GM12878 (cell line): ENCODE data around the gene KDM6B. TPM values are rescaled to one million over a fixed set of nuclear protein-coding genes. Genes with fewer than 3 reads are reported as not detected.

Experiments used
- BHLHE40 ChIP-seq, 2 experiments: fragments of 450-650 bp in 1 of 2; IDR thresholded peaks; 2 replicates each; pipeline ENCODE4 v1.6.1; 2011 to 2017; ENCODE audit warnings: low read depth in 2 of 2, borderline replicate concordance in 1 of 2, improper control_type of control experiment in 1 of 2, low read length in 1 of 2, mild to moderate bottlenecking in 1 of 2
- BRCA1 ChIP-seq: IDR thresholded peaks from 2 replicates; pipeline ENCODE4 v1.6.1; 2011; ENCODE audit warnings: low read depth, low read length, improper control_type of control experiment
- CHD4 ChIP-seq: fragments of 200-600 bp; sonication (generic); IDR thresholded peaks from 2 replicates; pipeline ENCODE4 v1.6.1; 2016; ENCODE audit warnings: mild to moderate bottlenecking
- CREM ChIP-seq: IDR thresholded peaks from 2 replicates; pipeline ENCODE4 v1.6.1; 2014; ENCODE audit warnings: antibody characterized with exemption, low read depth
- ESRRA ChIP-seq: IDR thresholded peaks from 2 replicates; pipeline ENCODE4 v1.6.1; 2012; ENCODE audit warnings: mild to moderate bottlenecking, low read length, improper control_type of control experiment
- GABPA ChIP-seq: IDR thresholded peaks from 2 replicates; pipeline ENCODE4 v1.6.1; 2014; ENCODE audit warnings: antibody characterized with exemption, low read depth, mild to moderate bottlenecking, inconsistent platforms
- IKZF2 ChIP-seq, 2 experiments: fragments of 450-650 bp; IDR thresholded peaks; 2 replicates each; pipeline ENCODE4 v1.6.1; 2017; ENCODE audit warnings: mild to moderate bottlenecking in 2 of 2, moderate library complexity in 2 of 2
- KAT2A ChIP-seq: conservative IDR thresholded peaks from 2 replicates; pipeline ENCODE4 v1.6.1; 2011; ENCODE audit warnings: low read depth, low read length; ENCODE audit not compliant: control insufficient read depth
- MAX ChIP-seq: IDR thresholded peaks from 2 replicates; pipeline ENCODE4 v1.6.1; 2012; ENCODE audit warnings: low read depth, low read length, improper control_type of control experiment
- MTA2 ChIP-seq: fragments of 450-650 bp; IDR thresholded peaks from 2 replicates; pipeline ENCODE4 v1.6.1; 2016; ENCODE audit warnings: low read depth, mild to moderate bottlenecking, moderate library complexity
- MYB ChIP-seq: fragments of 150-350 bp; IDR thresholded peaks from 2 replicates; pipeline ENCODE4 v1.6.1; 2014; ENCODE audit warnings: mild to moderate bottlenecking, low read depth, low read length, borderline replicate concordance
- MYC ChIP-seq: IDR thresholded peaks from 2 replicates; pipeline ENCODE4 v1.6.1; 2011; ENCODE audit warnings: mild to moderate bottlenecking, low read length, moderate library complexity, inconsistent platforms; ENCODE audit not compliant: insufficient read depth, insufficient replicate concordance, insufficient read length, severe bottlenecking
- NFXL1 ChIP-seq: fragments of 450-650 bp; IDR thresholded peaks from 2 replicates; pipeline ENCODE4 v1.6.1; 2017; ENCODE audit warnings: antibody characterized with exemption, mild to moderate bottlenecking, borderline replicate concordance
- NRF1 ChIP-seq: conservative IDR thresholded peaks from 2 replicates; pipeline ENCODE4 v1.6.1; 2011; ENCODE audit warnings: mild to moderate bottlenecking, low read depth, low read length, improper control_type of control experiment
- PAX8 ChIP-seq: fragments of 450-650 bp; IDR thresholded peaks from 2 replicates; pipeline ENCODE4 v1.6.1; 2017; ENCODE audit warnings: mild to moderate bottlenecking, moderate library complexity
- PKNOX1 ChIP-seq: fragments of 450-650 bp; IDR thresholded peaks from 2 replicates; pipeline ENCODE4 v1.6.1; 2016; ENCODE audit warnings: mild to moderate bottlenecking
- SIN3A ChIP-seq: IDR thresholded peaks from 2 replicates; pipeline ENCODE4 v1.6.1; 2012; ENCODE audit warnings: low read depth, low read length, improper control_type of control experiment
- TCF12 ChIP-seq: IDR thresholded peaks from 2 replicates; pipeline ENCODE4 v1.6.1; 2011; ENCODE audit warnings: low read depth, mild to moderate bottlenecking, low read length
- ZBTB11 ChIP-seq: fragments of 450-650 bp; formaldehyde crosslinking; IDR thresholded peaks from 2 replicates; pipeline ENCODE4 v1.5.0; 2022; ENCODE audit warnings: mild to moderate bottlenecking, missing genetic modification characterization
- ZNF24 ChIP-seq: fragments of 450-650 bp; IDR thresholded peaks from 2 replicates; pipeline ENCODE4 v1.6.1; 2017; ENCODE audit warnings: antibody characterized with exemption, mild to moderate bottlenecking
- ZNF592 ChIP-seq: fragments of 450-650 bp; IDR thresholded peaks from 2 replicates; pipeline ENCODE4 v1.6.1; 2017; ENCODE audit warnings: mild to moderate bottlenecking, moderate library complexity
- polyA plus RNA-seq, 11 experiments: library from polyadenylated mRNA; depleted of rRNA in 4 of 11; unstranded in 6 of 11; stranded (reverse) in 5 of 11; fragments of >200 nt; fragmentation: Nextera tagmentation in 4 of 11; fragmentation: Illumina TruSeq in 1 of 11; extraction: Ambion mirVana in 4 of 11; extraction: Trizol in 1 of 11; gene quantifications; 1 replicate in 1 of 11; 2 replicates in 10 of 11; pipeline versions ENCODE4 v1.2.1 to v1.2.3, GENCODE V29; 2011 to 2016; ENCODE audit warnings: inconsistent platforms in 2 of 11, missing spikeins in 2 of 11, low read depth in 1 of 11
- total RNA-seq, 4 experiments: library from RNA; depleted of rRNA in 3 of 4; stranded (reverse); fragments of >200 nt in 3 of 4; fragmentation: Illumina TruSeq in 1 of 4; extraction: Trizol in 1 of 4; gene quantifications; 2 replicates each; pipeline versions ENCODE4 v1.2.1 to v1.2.3, GENCODE V29; 2013 to 2021

Gene KDM6B
- total and polyA plus RNA-seq, 10 of the 15 experiments (the other 5 are each of a cell fraction or from before 2014, with no cell fraction given), result 0.05 to 33.5 (median 2.3) TPM

- peak; percentile 28; the same call in 1 of the 2 replicates for TF ChIP-seq TCF12
- TF ChIP-seq BHLHE40 (IDR thresholded peaks at IDR 0.05; ENCODE audit: borderline replicate concordance in 1 of 2, low read depth in 2 of 2, low read length in 1 of 2), result peak; percentile 16 to 71; a peak in 2 of 4 replicates
- no peak for TF ChIP-seq NFXL1
- no peak; the same call in 1 of the 2 replicates for TF ChIP-seq SIN3A
- TF ChIP-seq ESRRA, result no peak
- no peak for TF ChIP-seq PAX8
- peak; percentile 97 for TF ChIP-seq BRCA1
- no peak for TF ChIP-seq MAX
- TF ChIP-seq GABPA, result no peak; the same call in 1 of the 2 replicates
- TF ChIP-seq MYC, result no peak
- no peak for TF ChIP-seq CHD4
- no peak for TF ChIP-seq ZNF24
- TF ChIP-seq ZBTB11 (CRISPR knock-in tag), result no peak
- no peak for TF ChIP-seq ZNF592
- TF ChIP-seq KAT2A, result no peak
- peak; percentile 11; the same call in 1 of the 2 replicates for TF ChIP-seq MTA2
- TF ChIP-seq CREM, result peak; percentile 65; the same call in 1 of the 2 replicates
- TF ChIP-seq PKNOX1, result peak; percentile 74
- TF ChIP-seq MYB, result no peak
- TF ChIP-seq NRF1, result peak; percentile 85
- no peak for TF ChIP-seq IKZF2 (IDR thresholded peaks at IDR 0.05)
These were observed 23.0 kb downstream of the KDM6B start, which contains the start of gene NAA38 (continued) for GRCh38 chr17:7856811-7857712.
